Panc1 (cell line): ENCODE measurements around the gene ABTB2.

ENCODE experiments used
- CTCF ChIP-seq: fragments of 450-650 bp; IDR thresholded peaks from 2 replicates; pipeline ENCODE4 v1.5.1; 2017; ENCODE audit warnings: mild to moderate bottlenecking
- POLR2AphosphoS5 ChIP-seq: IDR thresholded peaks from 2 replicates; pipeline ENCODE4 v1.6.1; 2012; ENCODE audit warnings: mild to moderate bottlenecking, low read depth, low read length, moderate library complexity
- REST ChIP-seq, 2 experiments: IDR thresholded peaks; 2 replicates each; pipeline ENCODE4 v1.6.1; 2011 to 2012; ENCODE audit warnings: low read depth in 2 of 2, control low read depth in 1 of 2, low read length in 1 of 2, mild to moderate bottlenecking in 1 of 2, moderate library complexity in 1 of 2; ENCODE audit not compliant: insufficient read depth in 1 of 2
- SIN3A ChIP-seq: IDR thresholded peaks from 2 replicates; pipeline ENCODE4 v1.6.1; 2012; ENCODE audit warnings: low read depth, mild to moderate bottlenecking, low read length, moderate library complexity, borderline replicate concordance; ENCODE audit not compliant: insufficient read depth
- TCF7L2 ChIP-seq: IDR thresholded peaks from 2 replicates; pipeline ENCODE4 v1.6.1; 2011; ENCODE audit warnings: mild to moderate bottlenecking, low read depth, low read length, inconsistent platforms

GRCh38 chr11:34340653-34341052 lies 17.2 kb downstream of the ABTB2 start:
- no peak for TF ChIP-seq TCF7L2
- TF ChIP-seq CTCF, result no peak
- no peak for TF ChIP-seq REST (IDR thresholded peaks at IDR 0.05; ENCODE audit: insufficient read depth in 1 of 2, low read depth in 2 of 2, low read length in 1 of 2)
- no peak for TF ChIP-seq POLR2AphosphoS5
- no peak for TF ChIP-seq SIN3A
